Measurements from ENCODE around the gene PHACTR4. TPM values are rescaled to one million over a fixed set of nuclear protein-coding genes. Genes with fewer than 3 reads are reported as not detected.

Gene PHACTR4
- total and polyA plus RNA-seq, 2 of the 8 experiments (the other 6 are each of a cell fraction or from before 2014, with no cell fraction given) = 23.7 to 57.8 TPM

DNA sequence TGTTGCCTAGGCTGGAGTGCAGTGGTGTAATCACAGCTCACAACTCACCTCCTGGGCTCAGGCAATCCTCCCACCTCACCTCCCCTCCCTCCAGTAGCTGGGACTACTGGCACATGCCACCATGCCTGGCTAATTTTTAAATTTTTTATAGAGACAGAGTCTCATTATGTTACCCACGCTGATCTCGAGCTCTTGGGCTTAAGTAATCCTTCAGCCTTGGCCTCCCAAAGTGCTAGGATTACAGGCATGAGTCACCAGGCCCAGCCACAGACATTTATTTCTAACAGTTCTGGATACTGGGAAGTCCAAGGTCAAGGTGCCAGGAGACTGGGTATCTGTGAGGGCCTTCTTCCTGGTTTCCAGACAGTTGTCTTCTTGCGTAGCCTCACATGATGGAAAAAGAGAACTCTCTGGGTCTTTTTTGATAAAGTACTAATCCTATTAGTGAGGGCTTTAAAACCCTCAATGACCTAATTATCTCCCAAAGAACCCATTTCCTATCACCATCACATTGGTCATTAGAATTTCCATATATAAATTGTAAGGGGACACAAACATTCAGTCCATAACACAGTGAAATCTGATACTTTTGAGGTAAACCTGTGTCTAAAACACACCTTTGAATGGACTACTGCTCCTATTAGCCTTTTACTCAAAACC, 67.9 kb downstream of the PHACTR4 start:
- Histone ChIP-seq H3K4me1 (replicated peaks in 1 of 4; ENCODE audit: control insufficient read depth in 3 of 4, insufficient read depth in 4 of 4, low read length in 3 of 4) (peaks cover 0 to 9% (median 1%) of the 10 kb centered on the region in 4 experiments; a peak in 4 of 7 replicates), H3K9me3 (ENCODE audit: insufficient read depth in 2 of 2, low read depth in 1 of 2, low read length in 1 of 2) (no peaks in the 10 kb centered on the region), H2AFZ (ENCODE audit: low read length) (no peak overlapping the region), H4K20me1 (replicated peaks in 1 of 2; ENCODE audit: control insufficient read depth in 1 of 2, insufficient read depth in 2 of 2, low read length in 2 of 2) (no peaks in the 10 kb centered on the region), H2AK5ac (ENCODE audit: low read depth, low read length) (no peak overlapping the region), H2BK20ac (ENCODE audit: low read length) (no peak overlapping the region), H3K27ac (ENCODE audit: low read depth, low read length) (no peak overlapping the region), H4K8ac (ENCODE audit: extremely low read depth, insufficient read depth, low read length) (no peak overlapping the region), H2BK5ac (ENCODE audit: low read depth, low read length) (no peak overlapping the region), H3K4me2 (ENCODE audit: insufficient read depth in 1 of 2, low read depth in 2 of 2, low read length in 2 of 2) (no peak overlapping the region), H3K23me2 (ENCODE audit: low read depth, low read length) (no peaks in the 10 kb centered on the region), H3K4me3 (ENCODE audit: extremely low read depth in 1 of 4, insufficient read depth in 2 of 4, low read depth in 3 of 4, low read length in 4 of 4) (no peak overlapping the region), H4K5ac (ENCODE audit: insufficient read length, low read depth, low read length) (no peak overlapping the region), H2BK12ac (ENCODE audit: low read depth, low read length) (no peak overlapping the region), H3K9ac (replicated peaks in 1 of 4; ENCODE audit: extremely low read depth in 1 of 4, low read depth in 3 of 4, low read length in 3 of 4) (no peak overlapping the region), H3K79me1 (ENCODE audit: low read depth, low read length) (no peaks in the 10 kb centered on the region; the same call in 1 of the 2 replicates), H3K14ac (ENCODE audit: insufficient read length) (no peak overlapping the region), H3K79me2 (ENCODE audit: control insufficient read depth in 1 of 2, insufficient read depth in 2 of 2, low read length in 2 of 2) (peaks cover 0 to 3% of the 10 kb centered on the region in 2 experiments; a peak in 1 of 4 replicates), H2BK120ac (replicated peaks; ENCODE audit: low read depth, low read length) (no peak overlapping the region), H2BK15ac (ENCODE audit: low read length) (no peak overlapping the region), H3K18ac (ENCODE audit: extremely low read depth, low read length) (no peak overlapping the region), H3K4ac (replicated peaks; ENCODE audit: insufficient read length, low read depth, low read length) (no peak overlapping the region), H3K27me3 (replicated peaks in 1 of 4; ENCODE audit: control insufficient read depth in 3 of 4, extremely low read depth in 1 of 4, insufficient read depth in 3 of 4, low read length in 3 of 4) (no peaks in the 10 kb centered on the region), H3K36me3 (ENCODE audit: control insufficient read depth in 2 of 4, insufficient read depth in 4 of 4, low read length in 3 of 4) (peaks cover 0 to 4% (median 0%) of the 10 kb centered on the region in 4 experiments; a peak in 2 of 8 replicates), H3K56ac (replicated peaks; ENCODE audit: insufficient read length, low read depth, low read length) (no peak overlapping the region), H3K23ac (ENCODE audit: insufficient read length) (no peak overlapping the region), H4K91ac (replicated peaks; ENCODE audit: insufficient read length, low read length) (no peak overlapping the region)
- ChIA-PET POLR2A (ENCODE audit: partially characterized antibody) (interaction anchor here (3.6 kb wide), 1 partner anchor 73 kb away, joined by 17 read pairs; no protein-coding TSS in a partner anchor), CTCF (ENCODE audit: partially characterized antibody) (interaction anchor here (0.8 to 1.6 kb wide), 4 partner anchors 10 to 127 kb away, joined by 3 to 7 read pairs (median 5); no protein-coding TSS in a partner anchor)
- WGBS, 2 experiments (ENCODE audit: extremely low coverage in 1 of 2, insufficient coverage in 1 of 2, insufficient read length in 1 of 2, insufficient replicate concordance in 2 of 2, low coverage in 1 of 2, low lambda C conversion rate in 2 of 2, missing lambda C conversion rate in 1 of 2) = 91% methylated on average over 3 of the region's 3 CpGs; no CpG with 5 or more reads in 1 of the 2 experiments
- no peak for DNase-seq (ENCODE audit: low read depth in 1 of 2, low spot score in 2 of 2)
- TF ChIP-seq GTF2F1 (IDR thresholded peaks at IDR 0.05; ENCODE audit: borderline replicate concordance, low read depth, low read length) = no peak
- TF ChIP-seq CREB1 (IDR thresholded peaks at IDR 0.05) = no peak
- TF ChIP-seq, protein P1, sequence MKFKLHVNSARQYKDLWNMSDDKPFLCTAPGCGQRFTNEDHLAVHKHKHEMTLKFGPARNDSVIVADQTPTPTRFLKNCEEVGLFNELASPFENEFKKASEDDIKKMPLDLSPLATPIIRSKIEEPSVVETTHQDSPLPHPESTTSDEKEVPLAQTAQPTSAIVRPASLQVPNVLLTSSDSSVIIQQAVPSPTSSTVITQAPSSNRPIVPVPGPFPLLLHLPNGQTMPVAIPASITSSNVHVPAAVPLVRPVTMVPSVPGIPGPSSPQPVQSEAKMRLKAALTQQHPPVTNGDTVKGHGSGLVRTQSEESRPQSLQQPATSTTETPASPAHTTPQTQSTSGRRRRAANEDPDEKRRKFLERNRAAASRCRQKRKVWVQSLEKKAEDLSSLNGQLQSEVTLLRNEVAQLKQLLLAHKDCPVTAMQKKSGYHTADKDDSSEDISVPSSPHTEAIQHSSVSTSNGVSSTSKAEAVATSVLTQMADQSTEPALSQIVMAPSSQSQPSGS (IDR thresholded peaks at IDR 0.05; ENCODE audit: low read length) = no peak
- no peak for TF ChIP-seq EGR1 (IDR thresholded peaks at IDR 0.05; ENCODE audit: borderline replicate concordance, low read depth, low read length)
- TF ChIP-seq SAP30 (IDR thresholded peaks at IDR 0.05; ENCODE audit: insufficient read depth, insufficient replicate concordance, low read length) = no peak
- TF ChIP-seq TAF1 (IDR thresholded peaks at IDR 0.05; ENCODE audit: low read depth, low read length) = no peak
- no peak for TF ChIP-seq RFX5 (IDR thresholded peaks at IDR 0.05; ENCODE audit: borderline replicate concordance, low read depth, low read length)
- no peak for TF ChIP-seq POU5F1 (IDR thresholded peaks at IDR 0.05; ENCODE audit: low read depth, low read length)
- no peak for TF ChIP-seq JUN (IDR thresholded peaks at IDR 0.05; ENCODE audit: low read depth, low read length)
- no peak for TF ChIP-seq EZH2 (IDR thresholded peaks at IDR 0.05; ENCODE audit: low read depth, low read length, severe bottlenecking)
- no peak for TF ChIP-seq RNF2 (IDR thresholded peaks at IDR 0.05; ENCODE audit: borderline replicate concordance, low read depth, low read length, missing control alignments, poor library complexity, severe bottlenecking)
- FAIRE-seq = no peak

All from H1 (cell line).